Subcutaneous abdominal adipose tissue (tissue), 5 donors: ENCODE data around the gene STRIP2.

ENCODE experiments used
- H3K27ac ChIP-seq: one replicate; pipeline ENCODE4 v1.7.0; 2013; ENCODE audit warnings: low read depth, mild to moderate bottlenecking, inconsistent platforms, low read length, moderate library complexity
- H3K27me3 ChIP-seq, 5 donors: one replicate each; pipeline ENCODE4 v1.7.0; 2013; ENCODE audit warnings: low read length in 5 of 5, inconsistent platforms in 1 of 5; ENCODE audit not compliant: control insufficient read depth in 5 of 5, insufficient read depth in 4 of 5
- H3K36me3 ChIP-seq, 5 donors: one replicate each; pipeline ENCODE4 v1.7.0; 2013; ENCODE audit warnings: low read length in 5 of 5; ENCODE audit not compliant: control insufficient read depth in 5 of 5, insufficient read depth in 5 of 5
- H3K4me1 ChIP-seq, 5 donors: one replicate each; pipeline ENCODE4 v1.7.0; 2013; ENCODE audit warnings: low read length in 5 of 5, mild to moderate bottlenecking in 3 of 5, moderate library complexity in 1 of 5; ENCODE audit not compliant: control insufficient read depth in 5 of 5, insufficient read depth in 5 of 5
- H3K4me3 ChIP-seq, 5 donors: one replicate each; pipeline ENCODE4 v1.7.0; 2013; ENCODE audit warnings: low read length in 5 of 5, low read depth in 1 of 5
- H3K9ac ChIP-seq, 5 donors: one replicate each; pipeline ENCODE4 v1.7.0; 2013; ENCODE audit warnings: low read length in 5 of 5, mild to moderate bottlenecking in 4 of 5, moderate library complexity in 3 of 5
- H3K9me3 ChIP-seq, 5 donors: one replicate each; pipeline ENCODE4 v1.7.0; 2013; ENCODE audit warnings: low read length in 5 of 5; ENCODE audit not compliant: control insufficient read depth in 5 of 5
- donor health status: healthy.
- donor health status: healthy.
- donor health status: healthy.
- donor health status: healthy.
- donor health status: healthy.

STRIP2 gene

GRCh38 chr7:129450295-129450694, 16.1 kb downstream of the STRIP2 start:
- no peaks in the 10 kb centered on the region for H3K4me1 ChIP-seq
- H3K27me3 ChIP-seq: no peaks in the 10 kb centered on the region
- no peak overlapping the region for H3K9ac ChIP-seq
- no peak overlapping the region for H3K27ac ChIP-seq
- peaks cover 0 to 18% (median 15%) of the 10 kb centered on the region in 5 donors for H3K9me3 ChIP-seq
- H3K4me3 ChIP-seq: no peak overlapping the region
- H3K36me3 ChIP-seq: no peaks in the 10 kb centered on the region

GRCh38 chr7:129452589-129453231, 18.5 kb downstream of the STRIP2 start:
- no peak overlapping the region for H3K9ac ChIP-seq
- no peaks in the 10 kb centered on the region for H3K27me3 ChIP-seq
- H3K36me3 ChIP-seq: no peaks in the 10 kb centered on the region
- H3K4me1 ChIP-seq: no peaks in the 10 kb centered on the region
- H3K27ac ChIP-seq: no peak overlapping the region
- no peak overlapping the region for H3K4me3 ChIP-seq
- peaks cover 0 to 16% (median 15%) of the 10 kb centered on the region in 5 donors for H3K9me3 ChIP-seq

- Histone ChIP-seq H3K27me3 (no peaks in the 10 kb centered on the region), H3K4me3 (no peak overlapping the region), H3K4me1 (no peaks in the 10 kb centered on the region), H3K9ac (no peak overlapping the region), H3K36me3 (no peaks in the 10 kb centered on the region), H3K9me3 (peaks cover 0 to 9% (median 7%) of the 10 kb centered on the region in 5 donors), H3K27ac (no peak overlapping the region)
These were observed 19.4 kb downstream of the STRIP2 start for GRCh38 chr7:129453510-129454248.

GRCh38 chr7:129454249-129454551, 20.0 kb downstream of the STRIP2 start:
- Histone ChIP-seq H3K27ac (no peak overlapping the region), H3K4me1 (no peaks in the 10 kb centered on the region), H3K4me3 (no peak overlapping the region), H3K27me3 (no peaks in the 10 kb centered on the region), H3K36me3 (no peaks in the 10 kb centered on the region), H3K9me3 (peaks cover 0 to 4% (median 3%) of the 10 kb centered on the region in 5 donors), H3K9ac (no peak overlapping the region)

- Histone ChIP-seq H3K9me3 (no peaks in the 10 kb centered on the region), H3K9ac (no peak overlapping the region), H3K4me1 (no peaks in the 10 kb centered on the region), H3K27me3 (no peaks in the 10 kb centered on the region), H3K4me3 (no peak overlapping the region), H3K27ac (no peak overlapping the region), H3K36me3 (no peaks in the 10 kb centered on the region)
These were observed 22.2 kb downstream of the STRIP2 start for GRCh38 chr7:129456421-129456820.

GRCh38 chr7:129457101-129457500, 22.9 kb downstream of the STRIP2 start:
- Histone ChIP-seq H3K9ac (no peak overlapping the region), H3K4me3 (no peak overlapping the region), H3K27ac (no peak overlapping the region), H3K36me3 (no peaks in the 10 kb centered on the region), H3K9me3 (no peaks in the 10 kb centered on the region), H3K4me1 (no peaks in the 10 kb centered on the region), H3K27me3 (no peaks in the 10 kb centered on the region)

GRCh38 chr7:129458171-129458570, 23.9 kb downstream of the STRIP2 start:
- Histone ChIP-seq H3K27ac (no peak overlapping the region), H3K9me3 (no peaks in the 10 kb centered on the region), H3K9ac (no peak overlapping the region), H3K36me3 (no peaks in the 10 kb centered on the region), H3K4me3 (no peak overlapping the region), H3K4me1 (no peaks in the 10 kb centered on the region), H3K27me3 (no peaks in the 10 kb centered on the region)

- no peaks in the 10 kb centered on the region for H3K4me1 ChIP-seq
- no peak overlapping the region for H3K4me3 ChIP-seq
- H3K36me3 ChIP-seq: no peaks in the 10 kb centered on the region
- H3K9me3 ChIP-seq: no peaks in the 10 kb centered on the region
- H3K27me3 ChIP-seq: no peaks in the 10 kb centered on the region
- no peak overlapping the region for H3K9ac ChIP-seq
- H3K27ac ChIP-seq: no peak overlapping the region
These were observed 27.6 kb downstream of the STRIP2 start for GRCh38 chr7:129461809-129462208.

- H3K9ac ChIP-seq: no peak overlapping the region
- no peaks in the 10 kb centered on the region for H3K27me3 ChIP-seq
- H3K4me3 ChIP-seq: no peak overlapping the region
- H3K4me1 ChIP-seq: no peaks in the 10 kb centered on the region
- no peak overlapping the region for H3K27ac ChIP-seq
- H3K36me3 ChIP-seq: no peaks in the 10 kb centered on the region
- no peaks in the 10 kb centered on the region for H3K9me3 ChIP-seq
These were observed 28.2 kb downstream of the STRIP2 start for GRCh38 chr7:129462420-129462819.

- H3K27ac ChIP-seq: no peak overlapping the region
- no peaks in the 10 kb centered on the region for H3K4me1 ChIP-seq
- no peak overlapping the region for H3K4me3 ChIP-seq
- H3K36me3 ChIP-seq: no peaks in the 10 kb centered on the region
- H3K27me3 ChIP-seq: no peaks in the 10 kb centered on the region
- no peak overlapping the region for H3K9ac ChIP-seq
- H3K9me3 ChIP-seq: no peaks in the 10 kb centered on the region
These were observed 30.0 kb downstream of the STRIP2 start for GRCh38 chr7:129464194-129464593.
